Neuronal stem cell (in vitro differentiated cells): ENCODE data around the gene LILRA6.

Experiments
- DNase-seq: peaks from one replicate; pipeline ENCODE4 v3.0.0-alpha.2; 2013; ENCODE audit warnings: low spot score
- H2AFZ ChIP-seq: one replicate; pipeline ENCODE4 v1.6.1; 2013; ENCODE audit warnings: mild to moderate bottlenecking, low read length, inconsistent platforms
- H2AK5ac ChIP-seq: 2 replicates; pipeline ENCODE4 v1.6.1; 2013; ENCODE audit warnings: low read depth, mild to moderate bottlenecking, inconsistent platforms, low read length, moderate library complexity, mixed read lengths
- H2BK120ac ChIP-seq: 2 replicates; pipeline ENCODE4 v1.6.1; 2013; ENCODE audit warnings: low read depth, mild to moderate bottlenecking, inconsistent platforms, low read length, moderate library complexity, mixed read lengths
- H2BK12ac ChIP-seq: one replicate; pipeline ENCODE4 v1.6.1; 2013; ENCODE audit warnings: low read length, inconsistent platforms
- H2BK15ac ChIP-seq: 2 replicates; pipeline ENCODE4 v1.6.1; 2013; ENCODE audit warnings: mild to moderate bottlenecking, low read length, inconsistent platforms, mixed read lengths
- H2BK5ac ChIP-seq: one replicate; pipeline ENCODE4 v1.6.1; 2013; ENCODE audit warnings: inconsistent platforms, mild to moderate bottlenecking, low read length, moderate library complexity
- H3K14ac ChIP-seq: one replicate; pipeline ENCODE4 v1.6.1; 2013; ENCODE audit warnings: low read length, inconsistent platforms
- H3K18ac ChIP-seq: 2 replicates; pipeline ENCODE4 v1.6.1; 2013; ENCODE audit warnings: low read length, inconsistent platforms
- H3K23ac ChIP-seq: 2 replicates; pipeline ENCODE4 v1.6.1; 2013; ENCODE audit warnings: low read depth, mild to moderate bottlenecking, mixed read lengths, low read length, inconsistent platforms; ENCODE audit not compliant: poor library complexity
- H3K27ac ChIP-seq: replicated peaks from 3 replicates; pipeline ENCODE4 v1.5.1; 2013; ENCODE audit warnings: low read length, inconsistent platforms
- H3K27me3 ChIP-seq, 3 experiments: 2 replicates each; pipeline ENCODE4 v1.6.1; 2013; ENCODE audit warnings: low read length in 3 of 3, mild to moderate bottlenecking in 2 of 3, inconsistent platforms in 1 of 3, low read depth in 1 of 3, mixed read lengths in 1 of 3, moderate library complexity in 1 of 3; ENCODE audit not compliant: control insufficient read depth in 3 of 3, insufficient read depth in 3 of 3
- H3K36me3 ChIP-seq, 2 donors: replicated peaks in 1 of 2; 2 replicates each; pipeline ENCODE4 v1.6.1; 2013; ENCODE audit warnings: low read length in 2 of 2; ENCODE audit not compliant: control insufficient read depth in 2 of 2, insufficient read depth in 2 of 2
- H3K4ac ChIP-seq: 2 replicates; pipeline ENCODE4 v1.6.1; 2013; ENCODE audit warnings: inconsistent platforms, mild to moderate bottlenecking, low read length, moderate library complexity
- H3K4me1 ChIP-seq, 2 donors: 1 replicate in 1 of 2; 2 replicates in 1 of 2; pipeline ENCODE4 v1.6.1; 2013; ENCODE audit warnings: low read length in 2 of 2, low read depth in 1 of 2; ENCODE audit not compliant: control insufficient read depth in 2 of 2, insufficient read depth in 1 of 2
- H3K4me2 ChIP-seq: one replicate; pipeline ENCODE4 v1.6.1; 2013; ENCODE audit warnings: mild to moderate bottlenecking, low read length, inconsistent platforms; ENCODE audit not compliant: insufficient read depth, poor library complexity, severe bottlenecking
- H3K4me3 ChIP-seq, 2 donors: 2 replicates each; pipeline ENCODE4 v1.5.1; 2013; ENCODE audit warnings: low read length in 2 of 2, mild to moderate bottlenecking in 2 of 2, inconsistent platforms in 1 of 2, moderate library complexity in 1 of 2
- H3K79me1 ChIP-seq: one replicate; pipeline ENCODE4 v1.6.1; 2013; ENCODE audit warnings: low read depth, mild to moderate bottlenecking, inconsistent platforms, low read length, moderate library complexity
- H3K9ac ChIP-seq: one replicate; pipeline ENCODE4 v1.6.1; 2013; ENCODE audit warnings: mild to moderate bottlenecking, low read depth, low read length, inconsistent platforms; ENCODE audit not compliant: poor library complexity
- H3K9me3 ChIP-seq, 2 donors: replicated peaks in 1 of 2; 2 replicates each; pipeline versions ENCODE3 to v1.6.1; 2013; ENCODE audit warnings: low read length in 2 of 2, mild to moderate bottlenecking in 2 of 2, inconsistent platforms in 1 of 2, low read depth in 1 of 2, mixed read lengths in 1 of 2, moderate library complexity in 1 of 2; ENCODE audit not compliant: control insufficient read depth in 2 of 2, insufficient read depth in 1 of 2
- H4K8ac ChIP-seq: one replicate; pipeline ENCODE4 v1.6.1; 2013; ENCODE audit warnings: low read depth, mild to moderate bottlenecking, inconsistent platforms, low read length, moderate library complexity
- H4K91ac ChIP-seq: one replicate; pipeline ENCODE4 v1.6.1; 2013; ENCODE audit warnings: low read length, low read depth, mild to moderate bottlenecking, inconsistent platforms; ENCODE audit not compliant: poor library complexity
- WGBS, 2 donors: extraction: QIAGEN DNeasy Blood & Tissue Kit; methylation state at CpG; one replicate each; pipeline ENCODE4 v1.1.7; 2013; ENCODE audit warnings: missing lambda C conversion rate in 2 of 2, mixed read lengths in 1 of 2; ENCODE audit not compliant: insufficient read length in 2 of 2, insufficient replicate concordance in 1 of 2; ENCODE audit errors: extremely low coverage in 2 of 2; 5-methylcytosine and 5-hydroxymethylcytosine counted together

Gene LILRA6

GRCh38 chr19:54204767-54205468 lies 37.7 kb downstream of the LILRA6 start:
- Histone ChIP-seq H2BK120ac (no peak overlapping the region), H3K4me3 (no peak overlapping the region), H3K23ac (no peak overlapping the region), H3K27ac (no peak overlapping the region), H3K4me2 (no peak overlapping the region), H3K9ac (no peak overlapping the region), H2BK15ac (no peak overlapping the region), H3K4ac (no peak overlapping the region), H3K36me3 (peaks cover 66 to 75% of the 10 kb centered on the region in 2 donors), H4K91ac (no peak overlapping the region), H3K4me1 (peaks cover 19 to 20% of the 10 kb centered on the region in 2 donors), H2BK5ac (no peak overlapping the region), H4K8ac (no peak overlapping the region), H3K27me3 (no peaks in the 10 kb centered on the region), H3K9me3 (no peaks in the 10 kb centered on the region), H3K14ac (no peak overlapping the region), H2AFZ (no peak overlapping the region), H2AK5ac (no peak overlapping the region), H2BK12ac (no peak overlapping the region), H3K79me1 (peaks cover 22% of the 10 kb centered on the region), H3K18ac (no peak overlapping the region)
- no CpG with 5 or more reads among the region's 4 CpGs for WGBS, 2 donors
- DNase-seq = no peak

- Histone ChIP-seq H3K9ac (peak overlapping the region; percentile 2), H3K27ac (no peak overlapping the region), H3K4ac (no peak overlapping the region), H2AFZ (no peak overlapping the region), H3K4me1 (peaks cover 19 to 20% of the 10 kb centered on the region in 2 donors), H3K36me3 (peaks cover 59 to 75% of the 10 kb centered on the region in 2 donors), H4K8ac (no peak overlapping the region), H2BK5ac (no peak overlapping the region), H3K18ac (no peak overlapping the region), H2BK120ac (no peak overlapping the region), H2AK5ac (no peak overlapping the region), H3K4me3 (no peak overlapping the region), H3K27me3 (no peaks in the 10 kb centered on the region), H3K23ac (no peak overlapping the region), H3K79me1 (peaks cover 17% of the 10 kb centered on the region), H2BK12ac (no peak overlapping the region), H2BK15ac (no peak overlapping the region), H3K9me3 (no peaks in the 10 kb centered on the region), H3K14ac (no peak overlapping the region), H4K91ac (no peak overlapping the region), H3K4me2 (no peak overlapping the region)
- no CpG with 5 or more reads among the region's 9 CpGs for WGBS, 2 donors
- DNase-seq = no peak
These were observed 39.4 kb downstream of the LILRA6 start for GRCh38 chr19:54203151-54203611.

DNA sequence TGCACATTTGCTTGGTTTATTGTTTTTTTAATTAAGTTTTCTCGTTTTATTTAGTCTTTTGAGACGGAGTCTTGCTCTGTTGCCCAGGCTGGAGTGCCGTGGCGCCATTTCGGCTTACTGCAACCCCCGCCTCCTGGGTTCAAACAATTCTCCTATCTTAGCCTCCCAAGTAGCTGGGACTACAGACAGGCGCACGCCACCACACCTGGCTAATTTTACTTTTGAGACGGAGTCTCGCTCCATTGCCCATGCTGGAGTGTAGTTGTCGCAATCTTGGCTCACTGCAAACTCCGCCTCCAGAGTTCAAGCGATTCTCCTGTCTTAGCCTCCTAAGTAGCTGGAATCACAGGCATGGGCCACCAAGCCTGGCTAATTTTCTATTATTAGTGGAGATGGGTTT lies 40.6 kb downstream of the LILRA6 start:
- Histone ChIP-seq H3K4me1 (peaks cover 19 to 20% of the 10 kb centered on the region in 2 donors), H3K9me3 (no peaks in the 10 kb centered on the region)
- WGBS, 2 donors = no CpG with 5 or more reads among the region's 13 CpGs

DNA sequence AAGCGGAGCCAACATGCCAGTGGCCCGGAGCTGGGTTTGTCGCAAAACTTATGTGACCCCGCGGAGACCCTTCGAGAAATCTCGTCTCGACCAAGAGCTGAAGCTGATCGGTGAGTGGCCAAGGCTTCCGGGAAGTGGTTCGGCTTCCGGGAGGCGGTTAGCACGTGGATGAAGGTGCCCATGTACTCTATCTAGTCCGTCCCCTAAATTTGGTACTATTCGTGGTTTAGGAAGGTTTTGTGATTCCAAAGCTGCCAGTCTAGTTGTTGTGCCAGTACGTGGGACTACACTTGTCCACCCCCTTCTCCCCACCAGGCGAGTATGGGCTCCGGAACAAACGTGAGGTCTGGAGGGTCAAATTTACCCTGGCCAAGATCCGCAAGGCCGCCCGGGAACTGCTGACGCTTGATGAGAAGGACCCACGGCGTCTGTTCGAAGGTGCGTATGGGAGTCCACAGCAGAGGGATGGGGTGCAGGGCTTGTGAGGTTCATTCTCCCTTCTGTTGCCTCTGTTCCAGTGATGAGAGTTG lies 41.4 kb downstream of the LILRA6 start:
- Histone ChIP-seq H2BK120ac (no peak overlapping the region), H3K9me3 (no peaks in the 10 kb centered on the region), H3K27ac (no peak overlapping the region), H2BK5ac (no peak overlapping the region), H3K4me3 (peak overlapping the region; percentile 72 to 94), H3K79me1 (peaks cover 8% of the 10 kb centered on the region), H3K14ac (no peak overlapping the region), H4K8ac (no peak overlapping the region), H2BK15ac (no peak overlapping the region), H2AFZ (peak overlapping the region; percentile 87), H3K36me3 (peaks cover 42 to 69% of the 10 kb centered on the region in 2 donors), H3K4me1 (peaks cover 18 to 19% of the 10 kb centered on the region in 2 donors), H3K4ac (no peak overlapping the region), H3K9ac (peak overlapping the region; percentile 89), H3K27me3 (no peaks in the 10 kb centered on the region), H4K91ac (no peak overlapping the region), H3K23ac (peak overlapping the region; percentile 76), H3K4me2 (peak overlapping the region; percentile 72), H2BK12ac (no peak overlapping the region), H2AK5ac (no peak overlapping the region), H3K18ac (peak overlapping the region; percentile 33)
- no CpG with 5 or more reads among the region's 28 CpGs for WGBS, 2 donors
- DNase-seq = no peak

More for the DNA sequence above, 40.6 kb downstream of the LILRA6 start:
- Histone ChIP-seq H2AK5ac (no peak overlapping the region), H3K9ac (no peak overlapping the region), H2BK5ac (no peak overlapping the region), H2BK12ac (no peak overlapping the region), H2AFZ (no peak overlapping the region), H2BK15ac (no peak overlapping the region), H3K4me2 (no peak overlapping the region), H3K18ac (no peak overlapping the region), H4K91ac (no peak overlapping the region), H3K14ac (no peak overlapping the region), H3K27me3 (no peaks in the 10 kb centered on the region), H2BK120ac (no peak overlapping the region), H3K4me3 (peak overlapping the region in 1 of 2 donors; percentile 72), H3K23ac (no peak overlapping the region), H3K79me1 (peaks cover 14% of the 10 kb centered on the region), H3K27ac (no peak overlapping the region), H3K36me3 (peaks cover 50 to 71% of the 10 kb centered on the region in 2 donors), H3K4ac (no peak overlapping the region), H4K8ac (no peak overlapping the region)
- no peak for DNase-seq
